PC-9 (cell line): ENCODE results near the gene QDPR.

Source experiments
- EZH2 ChIP-seq: fragments of 200-600 bp; sonication (generic); IDR thresholded peaks from 2 replicates; pipeline ENCODE4 v1.8.0; 2017; ENCODE audit warnings: antibody characterized with exemption, low read depth
- TF ChIP-seq, protein P1 (sequence below): fragments of 200-600 bp; sonication (generic); conservative IDR thresholded peaks from 2 replicates; pipeline ENCODE4 v1.6.1; 2017; ENCODE audit warnings: mixed run types, antibody characterized with exemption, mild to moderate bottlenecking, moderate library complexity

DNA sequence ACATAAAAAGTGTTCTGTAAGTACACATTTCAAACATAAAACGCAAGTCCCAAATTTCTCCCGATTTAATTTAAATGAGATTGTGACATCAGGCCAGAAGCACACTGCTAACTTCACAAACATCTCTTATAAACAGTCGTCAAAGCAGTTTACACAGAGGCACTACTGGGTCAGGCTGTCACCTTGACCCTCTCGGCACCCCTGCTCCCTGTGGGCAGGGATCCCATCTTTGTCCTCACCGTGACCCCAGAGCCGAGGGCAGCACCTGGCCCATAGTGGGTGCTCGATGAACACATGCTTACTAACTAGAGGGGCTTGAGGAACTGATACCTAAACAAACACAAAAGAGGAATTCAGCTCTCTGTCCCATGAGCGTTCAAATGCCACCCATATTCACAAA, 22.2 kb downstream of the QDPR start:
- TF ChIP-seq, protein P1, sequence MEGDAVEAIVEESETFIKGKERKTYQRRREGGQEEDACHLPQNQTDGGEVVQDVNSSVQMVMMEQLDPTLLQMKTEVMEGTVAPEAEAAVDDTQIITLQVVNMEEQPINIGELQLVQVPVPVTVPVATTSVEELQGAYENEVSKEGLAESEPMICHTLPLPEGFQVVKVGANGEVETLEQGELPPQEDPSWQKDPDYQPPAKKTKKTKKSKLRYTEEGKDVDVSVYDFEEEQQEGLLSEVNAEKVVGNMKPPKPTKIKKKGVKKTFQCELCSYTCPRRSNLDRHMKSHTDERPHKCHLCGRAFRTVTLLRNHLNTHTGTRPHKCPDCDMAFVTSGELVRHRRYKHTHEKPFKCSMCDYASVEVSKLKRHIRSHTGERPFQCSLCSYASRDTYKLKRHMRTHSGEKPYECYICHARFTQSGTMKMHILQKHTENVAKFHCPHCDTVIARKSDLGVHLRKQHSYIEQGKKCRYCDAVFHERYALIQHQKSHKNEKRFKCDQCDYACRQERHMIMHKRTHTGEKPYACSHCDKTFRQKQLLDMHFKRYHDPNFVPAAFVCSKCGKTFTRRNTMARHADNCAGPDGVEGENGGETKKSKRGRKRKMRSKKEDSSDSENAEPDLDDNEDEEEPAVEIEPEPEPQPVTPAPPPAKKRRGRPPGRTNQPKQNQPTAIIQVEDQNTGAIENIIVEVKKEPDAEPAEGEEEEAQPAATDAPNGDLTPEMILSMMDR = no peak
- no peak for TF ChIP-seq EZH2
